COLO829 (cell line): ENCODE data around the gene IRF9.

Source experiments
- DNase-seq: peaks from one replicate; pipeline ENCODE4 v3.0.0; 2012; ENCODE audit warnings: low spot score

The IRF9 gene

GRCh38 chr14:24131549-24131966 is 29.5 kb upstream of the IRF9 start:
- DNase-seq, result no peak

GRCh38 chr14:24132061-24132685 is 28.9 kb upstream of the IRF9 start:
- no peak for DNase-seq

- DNase-seq, result no peak
Observed at GRCh38 chr14:24132976-24133375, 28.1 kb upstream of the IRF9 start.

GRCh38 chr14:24133735-24134134 is 27.3 kb upstream of the IRF9 start:
- DNase-seq, result no peak

GRCh38 chr14:24135584-24135833 is 25.6 kb upstream of the IRF9 start:
- DNase-seq, result no peak

DNA sequence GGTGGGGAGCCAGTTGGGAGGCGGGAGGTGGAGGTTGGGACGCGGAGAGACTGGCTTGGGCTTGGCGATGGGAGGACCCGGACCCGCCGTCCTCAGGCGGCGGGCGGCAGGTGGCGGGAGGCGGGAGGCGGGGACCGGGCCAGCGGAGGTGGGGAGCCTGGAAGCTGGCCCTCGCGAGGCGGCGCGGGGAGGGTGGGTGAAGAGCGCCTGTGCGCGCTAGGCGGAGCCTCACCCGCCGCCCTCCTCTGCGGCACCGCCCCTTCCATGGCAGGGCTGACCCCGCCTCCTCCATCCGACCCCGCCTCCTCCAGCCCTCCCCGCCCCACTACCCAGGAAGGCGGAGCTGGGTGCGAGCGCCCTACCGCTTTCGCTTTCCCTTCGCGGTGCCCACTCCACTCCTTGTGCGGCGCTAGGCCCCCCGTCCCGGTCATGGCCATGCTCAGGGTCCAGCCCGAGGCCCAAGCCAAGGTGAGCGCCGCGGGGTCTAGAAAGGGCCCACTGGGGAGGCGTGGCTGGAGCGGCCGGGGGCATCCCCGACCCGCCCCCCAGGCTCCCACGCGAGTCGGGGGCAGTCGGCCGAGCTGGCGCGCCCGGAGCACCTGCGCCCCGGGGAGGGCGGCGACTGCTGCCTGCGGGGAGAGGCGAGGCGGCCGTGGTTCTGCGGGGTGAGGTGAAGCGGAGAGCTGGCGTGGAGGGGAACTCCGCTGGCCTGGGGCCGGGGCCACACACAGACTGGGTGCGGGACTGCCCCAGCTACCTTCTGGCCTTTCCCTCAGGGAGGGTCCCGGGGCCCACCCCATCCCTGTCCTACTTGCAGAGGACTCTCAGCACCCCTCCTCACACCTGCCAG is 25.0 kb upstream of the IRF9 start, which contains the start of gene PSME1:
Gene PSME1 (plus strand): TSS at position 361 of the 850 bp plus-strand sequence. CDS start 69 bp downstream, at position 430.
- DNase-seq, result peak; percentile 91

GRCh38 chr14:24136684-24137528 is 24.2 kb upstream of the IRF9 start:
- no peak for DNase-seq

GRCh38 chr14:24137529-24138395 is 23.3 kb upstream of the IRF9 start:
- DNase-seq, result no peak

DNA sequence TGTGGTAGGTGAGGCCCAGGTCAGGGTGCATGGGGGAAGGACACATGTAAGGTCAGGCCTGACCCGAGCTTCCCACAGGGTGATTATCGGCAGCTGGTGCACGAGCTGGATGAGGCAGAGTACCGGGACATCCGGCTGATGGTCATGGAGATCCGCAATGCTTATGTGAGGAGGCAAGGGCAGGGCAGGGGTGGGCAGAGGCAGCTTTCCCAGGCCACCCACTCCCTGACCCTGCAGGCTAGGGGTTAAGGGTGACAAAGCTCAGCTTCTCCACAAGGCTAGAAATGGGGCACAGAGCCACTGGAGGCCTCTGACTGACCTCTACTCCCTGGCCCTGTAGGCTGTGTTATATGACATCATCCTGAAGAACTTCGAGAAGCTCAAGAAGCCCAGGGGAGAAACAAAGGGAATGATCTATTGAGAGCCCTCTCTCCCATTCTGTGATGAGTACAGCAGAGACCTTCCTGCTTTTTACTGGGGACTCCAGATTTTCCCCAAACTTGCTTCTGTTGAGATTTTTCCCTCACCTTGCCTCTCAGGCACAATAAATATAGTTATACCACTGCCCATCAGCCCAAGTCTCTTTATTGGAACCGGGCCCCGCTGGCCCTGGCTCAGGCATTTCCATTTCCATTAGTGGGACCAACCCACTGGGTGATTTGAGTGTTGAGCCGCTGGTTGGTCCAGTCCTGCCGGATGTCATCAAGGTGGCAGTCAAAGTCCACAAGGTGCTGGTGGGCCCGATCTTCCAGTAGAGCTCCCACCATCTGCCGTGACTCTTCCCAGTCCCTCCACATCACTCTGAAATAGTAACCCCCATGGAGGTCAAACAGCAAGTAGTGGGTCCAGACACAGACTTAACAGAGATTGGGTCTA is 22.4 kb upstream of the IRF9 start:
- no peak for DNase-seq

DNA sequence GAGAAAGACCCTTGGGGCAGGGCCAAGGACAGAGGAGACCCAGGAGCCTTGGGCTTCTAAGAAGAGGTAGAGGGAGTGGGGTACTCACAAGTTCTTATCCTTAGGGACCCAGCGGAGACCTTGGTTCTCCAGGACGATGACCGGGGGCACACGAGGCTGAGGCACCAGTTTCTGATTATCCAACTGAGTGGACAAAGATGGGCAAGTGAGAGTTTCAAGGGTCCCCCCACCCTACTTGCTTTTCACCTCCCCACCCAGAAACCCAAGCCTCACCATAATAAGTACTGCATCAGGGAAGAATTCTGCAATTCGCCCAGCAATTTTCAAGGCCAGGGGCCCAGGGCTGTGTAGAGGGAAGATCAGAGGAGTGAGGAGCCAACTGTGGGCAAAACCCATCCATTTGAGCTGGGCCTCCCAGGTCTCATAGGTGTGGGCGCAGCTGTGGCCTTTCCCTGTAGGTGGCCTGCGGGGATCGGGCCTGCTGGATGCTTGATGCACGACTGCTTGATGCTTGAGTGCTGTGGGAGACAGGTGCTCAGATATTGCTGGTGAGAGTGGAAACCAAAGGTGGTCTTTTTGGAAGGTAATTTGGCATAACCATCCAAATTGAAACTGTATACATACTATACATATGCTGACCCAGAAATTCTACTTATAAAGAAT is 21.7 kb upstream of the IRF9 start:
- DNase-seq, result no peak

DNA sequence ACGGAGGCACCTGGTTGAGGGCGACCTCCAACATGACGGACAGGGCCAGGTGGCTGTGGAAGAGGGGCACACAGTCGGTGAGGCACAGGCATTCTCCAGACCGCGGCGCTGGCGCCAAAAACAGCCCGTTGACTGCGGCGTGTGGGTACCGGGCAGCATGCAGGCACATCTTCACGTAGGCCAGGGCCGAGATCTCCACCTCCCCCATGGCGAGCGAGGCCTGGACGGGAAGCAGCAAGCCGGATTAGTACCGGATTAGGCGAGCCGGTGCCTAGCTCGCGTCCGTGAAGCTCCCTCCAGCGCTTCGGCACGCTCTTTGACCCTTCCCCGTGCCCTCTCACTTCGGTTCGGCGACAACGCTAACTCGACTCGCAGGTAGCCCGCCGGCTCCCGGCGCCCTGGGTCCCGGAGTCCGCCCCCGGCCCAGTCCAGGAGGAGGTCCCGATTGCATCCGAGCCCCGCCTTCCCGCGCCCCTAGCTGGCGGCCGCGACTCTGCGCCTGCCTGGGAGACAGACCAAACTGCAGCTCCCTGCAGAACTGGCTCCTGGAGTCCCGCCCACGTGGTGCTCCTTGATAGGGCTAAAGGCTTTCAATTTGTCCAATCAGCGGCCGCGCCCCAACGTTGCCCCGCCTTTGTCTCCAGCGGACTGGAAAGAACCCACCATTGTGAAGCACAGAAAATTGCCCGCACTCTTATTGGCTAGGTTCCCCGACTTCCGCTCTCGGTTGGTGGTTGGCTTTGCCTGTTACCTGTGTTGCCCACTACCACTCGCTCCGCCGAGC is 19.8 kb upstream of the IRF9 start, which contains the start of gene EMC9:
Gene EMC9 (minus strand): TSS at position 495 of the 784 bp plus-strand sequence. CDS start 287 bp downstream, at position 208.
- peak; percentile 99 for DNase-seq

DNA sequence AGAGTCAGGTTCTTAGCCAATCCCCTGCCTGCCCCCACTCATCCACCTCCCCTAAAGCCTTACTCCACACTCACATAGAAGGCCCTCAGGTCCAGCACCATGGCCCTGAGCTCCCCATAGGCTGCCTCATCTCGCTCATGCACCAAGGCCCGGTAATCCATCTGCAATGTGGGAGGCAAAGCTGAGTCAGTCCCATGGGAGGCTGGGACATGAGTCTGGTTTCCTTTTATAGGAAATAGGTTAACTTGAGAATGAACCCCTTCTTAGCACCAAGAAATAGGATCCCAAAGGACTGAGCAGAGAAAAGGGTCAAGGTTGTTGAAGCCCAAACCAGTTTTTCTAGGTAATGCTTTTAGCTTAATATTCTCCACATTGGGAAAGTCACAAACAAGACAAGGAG is 17.6 kb upstream of the IRF9 start:
- no peak for DNase-seq

DNA sequence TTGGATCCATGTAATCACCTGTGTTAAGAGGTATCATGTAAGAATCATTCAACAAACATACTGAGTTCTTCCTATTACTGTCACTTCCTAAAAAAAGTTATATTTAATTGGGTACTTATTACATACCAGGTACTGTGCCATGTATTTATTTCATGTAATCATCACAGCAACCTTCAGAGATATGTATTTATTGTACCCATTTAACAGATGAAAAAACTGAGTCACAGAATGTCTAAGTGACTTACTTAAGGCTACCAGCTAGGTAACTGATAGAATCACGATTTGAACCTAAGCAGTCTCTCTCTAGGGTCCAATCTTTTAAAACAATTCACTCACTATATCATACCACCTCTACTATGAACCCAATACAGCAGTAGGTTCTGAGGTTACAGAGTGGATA is 16.6 kb upstream of the IRF9 start:
- DNase-seq, result no peak

- DNase-seq, result no peak
Observed at GRCh38 chr14:24145219-24145618, 15.8 kb upstream of the IRF9 start.

DNA sequence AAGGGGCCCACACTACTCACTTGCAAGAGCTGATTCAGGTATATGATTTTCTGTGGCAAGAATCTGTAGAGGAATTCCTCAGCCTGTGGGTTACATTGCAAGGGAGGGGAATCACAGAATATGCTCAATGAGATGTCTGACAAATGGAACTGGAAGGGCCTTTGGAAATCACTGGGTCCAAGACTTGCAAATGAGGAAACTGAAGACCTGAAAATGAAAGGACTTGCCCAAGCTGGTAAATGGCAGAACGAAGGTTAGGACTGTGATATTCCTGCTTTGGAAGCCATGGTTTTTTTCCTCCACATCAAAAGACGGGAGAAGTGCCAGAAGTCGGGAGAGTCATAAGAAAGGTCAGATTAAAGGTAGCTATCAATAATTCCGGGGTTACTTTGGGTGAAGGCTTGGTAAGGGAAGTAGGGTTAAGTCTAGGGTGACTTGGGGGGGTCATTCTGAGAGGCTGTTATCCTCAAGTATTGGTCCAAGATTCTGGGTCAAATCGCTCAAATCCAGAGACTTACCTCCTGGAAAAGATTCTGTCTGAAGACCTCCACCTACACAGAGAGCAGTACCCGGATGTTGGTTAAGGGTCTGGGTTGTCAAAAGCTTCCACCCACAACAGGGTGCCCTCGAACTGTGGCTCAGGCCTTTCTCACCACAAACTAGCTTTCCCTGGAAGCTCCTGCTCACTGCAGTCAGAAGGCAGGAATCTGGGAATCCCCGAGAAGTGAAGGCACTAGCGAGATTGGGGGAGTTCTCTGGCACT is 15.2 kb upstream of the IRF9 start:
- DNase-seq, result no peak

- DNase-seq, result peak; percentile 98
Observed at GRCh38 chr14:24146453-24146977, 14.6 kb upstream of the IRF9 start, which contains the start of gene PSME2. TSS of gene PSME2 (minus strand) at chr14:24146610. CDS start at chr14:24146581, 29 bp downstream.

GRCh38 chr14:24146978-24147760 is 13.9 kb upstream of the IRF9 start, which contains the start of gene RNF31:
TSS of gene RNF31 (plus strand) at chr14:24147498. CDS start at chr14:24147699, 201 bp downstream.
- peak; percentile 97 for DNase-seq
